Right lung (tissue), 5 donors: Measurements from ENCODE around the gene SLC9A9. TPM values are rescaled to one million over a fixed set of nuclear protein-coding genes. Genes with fewer than 3 reads are reported as not detected.
"Not testable (repeated sequence)": the region's sequence is repeated elsewhere in the genome, so short reads cannot be mapped to it uniquely, and the experiment has no call there.

Source experiments
- DNase-seq, 2 donors: peaks; one replicate each; pipeline ENCODE4 v3.0.0-alpha.2; 2013
- polyA plus RNA-seq, 5 donors: library from polyadenylated mRNA; unstranded; fragments of 120-200 nt; gene quantifications; one replicate each; pipeline versions ENCODE4 v1.2.1 to v1.2.3, GENCODE V29; 2013; ENCODE audit warnings: inconsistent platforms in 1 of 5, low replicate concordance in 1 of 5; ENCODE audit not compliant: insufficient read length in 5 of 5, insufficient read depth in 1 of 5

Gene SLC9A9
- polyA plus RNA-seq, 5 donors, result 11.7 to 20.9 (median 17.7) TPM

- DNase-seq, result no peak
Measured at GRCh38 chr3:143295201-143296080, 552.8 kb downstream of the SLC9A9 start.

GRCh38 chr3:143294188-143294587 is 554.1 kb downstream of the SLC9A9 start:
- DNase-seq, result no peak

- peak; percentile 52 to 74 for DNase-seq
Measured at GRCh38 chr3:143291836-143292447, 556.3 kb downstream of the SLC9A9 start.

DNA sequence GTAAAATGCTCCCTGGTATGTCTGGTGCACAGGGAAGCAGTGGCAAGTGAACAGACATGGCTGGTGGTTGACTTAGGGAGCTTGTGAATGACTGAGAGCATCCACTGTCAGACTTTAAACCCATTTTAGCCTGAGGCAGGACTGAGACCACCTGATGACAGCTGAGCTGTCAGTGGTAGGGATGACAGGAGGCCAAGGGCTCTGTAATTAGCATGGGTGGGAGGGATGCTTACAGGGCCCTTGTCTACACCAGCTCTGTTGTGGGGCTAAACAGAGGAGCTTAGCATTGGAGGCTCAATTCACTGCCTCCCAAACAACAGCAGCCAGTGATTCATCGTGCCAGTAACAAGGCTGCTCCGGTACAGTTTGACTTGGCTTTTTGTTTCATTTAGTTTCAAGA is 559.3 kb downstream of the SLC9A9 start:
- no peak for DNase-seq

DNA sequence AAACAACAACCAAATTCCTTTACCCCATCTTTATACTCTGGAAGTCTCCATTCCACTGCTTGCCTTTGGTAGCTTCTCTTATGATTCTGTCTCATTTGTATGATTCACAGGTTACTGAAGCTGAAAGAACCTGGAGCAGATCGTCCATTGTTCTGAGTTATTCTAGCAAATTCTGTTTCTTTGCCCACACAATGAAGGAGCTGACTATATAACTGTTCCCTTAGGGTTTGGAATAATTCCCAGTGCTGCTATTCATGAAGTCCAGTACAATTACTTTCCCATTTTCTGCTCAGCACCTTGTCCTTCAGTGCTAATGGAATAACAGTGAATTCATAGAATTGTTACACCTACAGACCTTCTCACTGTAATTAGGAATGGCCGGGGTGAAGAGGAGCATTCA is 560.9 kb downstream of the SLC9A9 start:
- no peak for DNase-seq

- no peak for DNase-seq
Measured at GRCh38 chr3:143286392-143287010, 561.8 kb downstream of the SLC9A9 start.

DNA sequence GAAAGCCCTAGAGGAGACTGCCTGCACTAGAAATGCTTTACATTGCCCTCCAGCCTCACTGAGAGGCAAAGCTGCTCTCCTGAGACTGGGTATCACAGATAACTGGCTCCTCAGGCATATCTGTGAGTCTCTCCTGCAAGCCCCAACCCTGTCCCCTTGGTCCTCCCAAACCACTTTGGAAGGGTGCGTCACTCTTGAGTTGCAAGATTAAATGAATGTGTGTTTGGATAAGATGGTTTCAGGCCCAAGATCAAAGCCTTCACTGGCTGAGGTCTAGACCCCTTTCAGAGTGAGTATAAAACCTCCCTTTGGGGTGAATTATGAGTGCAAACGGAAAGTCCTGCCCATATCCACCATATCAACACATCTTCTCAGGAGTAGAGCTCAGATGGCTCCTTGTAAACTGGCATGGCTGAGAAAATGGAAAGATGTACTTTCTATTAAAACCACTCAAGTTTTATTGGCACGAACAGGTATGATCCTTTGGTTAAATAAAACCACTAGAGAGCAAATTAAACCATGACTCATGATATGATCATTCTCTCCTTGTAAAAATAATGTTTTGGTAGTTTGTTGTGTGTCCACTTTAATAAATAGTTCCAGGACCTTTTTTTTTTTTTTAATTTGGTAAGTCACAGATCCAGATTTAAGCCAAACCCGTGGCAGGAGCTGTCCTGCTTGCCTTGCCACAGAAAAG is 564.7 kb downstream of the SLC9A9 start:
- no peak for DNase-seq

- DNase-seq, result no peak
Measured at GRCh38 chr3:143280984-143281383, 567.3 kb downstream of the SLC9A9 start.

DNA sequence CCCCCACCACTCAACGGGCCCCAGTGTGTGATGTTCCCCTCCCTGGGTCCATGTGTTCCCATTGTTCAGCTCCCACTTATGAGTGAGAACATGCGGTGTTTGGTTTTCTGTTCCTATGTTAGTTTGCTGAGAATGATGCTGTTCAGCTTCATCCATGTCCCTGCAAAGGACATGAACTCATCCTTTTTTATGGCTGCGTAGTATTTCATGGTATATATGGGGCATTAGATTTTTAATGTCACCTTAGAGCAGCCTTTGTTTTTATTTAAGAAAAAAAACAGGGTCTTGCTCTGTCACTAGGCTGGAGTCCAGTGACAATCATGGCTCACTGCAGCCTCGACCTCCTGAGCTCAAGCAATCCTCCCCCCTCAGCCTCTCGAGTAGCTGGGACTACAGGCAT is 568.7 kb downstream of the SLC9A9 start:
- DNase-seq, result not testable (repeated sequence)

- no peak for DNase-seq
Measured at GRCh38 chr3:143278721-143279120, 569.5 kb downstream of the SLC9A9 start.

DNA sequence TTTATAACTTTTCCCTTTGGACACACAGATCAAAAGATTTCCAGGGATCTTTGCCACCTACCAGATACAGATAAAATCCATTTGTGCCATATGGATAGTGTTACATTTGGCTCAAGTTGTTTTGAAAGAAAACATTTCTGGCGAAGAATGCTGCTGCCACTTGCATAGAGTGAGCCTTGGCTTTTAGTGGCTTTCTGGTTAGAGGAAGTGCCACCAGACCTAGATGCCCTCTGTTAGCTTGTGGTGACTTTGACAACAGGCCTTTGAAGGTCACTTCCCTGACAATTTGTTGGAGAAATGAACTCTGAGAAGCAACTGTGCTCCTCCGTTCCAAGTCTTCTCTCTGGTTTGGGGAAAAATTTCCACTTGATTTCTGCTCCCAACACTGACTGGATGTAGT is 570.7 kb downstream of the SLC9A9 start:
- no peak for DNase-seq

- no peak for DNase-seq
Measured at GRCh38 chr3:143276592-143276991, 571.7 kb downstream of the SLC9A9 start.

GRCh38 chr3:143273975-143274690 is 574.1 kb downstream of the SLC9A9 start:
- DNase-seq, result no peak

DNA sequence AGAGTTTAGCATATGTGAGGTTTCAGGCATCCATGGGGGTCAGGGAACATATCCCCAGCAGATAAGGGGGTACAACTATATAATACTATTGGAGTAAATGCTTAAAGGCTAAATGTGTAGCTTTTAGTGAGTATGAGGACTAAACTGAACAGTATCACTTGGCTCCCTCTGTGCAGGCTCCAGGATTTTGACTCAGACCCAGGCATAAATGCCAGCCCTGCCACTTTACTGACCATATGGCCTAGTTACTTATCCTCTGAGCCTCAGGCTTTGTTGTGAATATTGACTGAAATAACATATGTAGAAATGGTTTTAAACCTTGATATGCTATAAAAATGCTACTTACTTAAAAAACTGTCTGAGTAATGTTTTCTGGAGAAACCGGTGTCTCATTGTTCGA is 577.1 kb downstream of the SLC9A9 start:
- no peak for DNase-seq

DNA sequence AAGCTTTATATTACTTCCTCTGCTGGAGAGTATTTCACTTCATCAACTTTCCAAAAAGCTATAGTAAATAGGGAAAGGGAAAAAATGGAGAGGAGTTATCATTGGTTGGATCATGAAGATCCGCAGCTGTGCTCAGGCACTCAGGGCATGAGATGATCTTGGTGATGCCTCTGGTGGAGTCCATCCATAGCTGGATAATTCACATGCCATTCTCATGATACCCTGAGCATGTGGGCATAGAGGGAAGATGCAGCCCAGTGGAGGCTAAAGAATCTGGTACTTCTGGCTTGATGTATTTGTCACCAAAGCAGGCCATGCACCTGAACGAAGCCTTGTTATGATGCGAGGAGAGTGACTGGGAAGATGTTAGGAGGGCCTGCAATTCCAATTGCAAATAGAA is 578.5 kb downstream of the SLC9A9 start:
- no peak for DNase-seq

DNA sequence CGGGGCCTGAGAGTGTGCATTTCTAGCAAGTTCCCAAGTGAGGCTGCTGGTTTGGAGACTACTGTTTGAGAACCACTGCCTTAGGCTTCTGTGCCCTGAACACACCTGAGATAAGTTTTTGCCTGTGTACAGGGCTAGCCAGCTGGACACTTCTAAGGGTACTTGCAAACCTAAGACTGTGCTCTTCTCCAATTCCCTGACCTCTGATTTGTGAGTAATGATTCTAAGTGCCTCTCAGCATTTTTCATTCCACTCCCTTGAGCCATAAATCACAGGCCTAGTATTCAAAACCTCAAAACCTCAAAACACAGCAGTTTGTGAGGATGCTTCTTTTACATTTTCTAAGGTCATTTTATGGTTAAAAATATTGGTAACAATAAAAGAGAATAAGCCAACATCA is 580.3 kb downstream of the SLC9A9 start:
- no peak for DNase-seq

- DNase-seq, result no peak
Measured at GRCh38 chr3:143266927-143267326, 581.3 kb downstream of the SLC9A9 start.

GRCh38 chr3:143266511-143266910 is 581.8 kb downstream of the SLC9A9 start:
- DNase-seq, result no peak

DNA sequence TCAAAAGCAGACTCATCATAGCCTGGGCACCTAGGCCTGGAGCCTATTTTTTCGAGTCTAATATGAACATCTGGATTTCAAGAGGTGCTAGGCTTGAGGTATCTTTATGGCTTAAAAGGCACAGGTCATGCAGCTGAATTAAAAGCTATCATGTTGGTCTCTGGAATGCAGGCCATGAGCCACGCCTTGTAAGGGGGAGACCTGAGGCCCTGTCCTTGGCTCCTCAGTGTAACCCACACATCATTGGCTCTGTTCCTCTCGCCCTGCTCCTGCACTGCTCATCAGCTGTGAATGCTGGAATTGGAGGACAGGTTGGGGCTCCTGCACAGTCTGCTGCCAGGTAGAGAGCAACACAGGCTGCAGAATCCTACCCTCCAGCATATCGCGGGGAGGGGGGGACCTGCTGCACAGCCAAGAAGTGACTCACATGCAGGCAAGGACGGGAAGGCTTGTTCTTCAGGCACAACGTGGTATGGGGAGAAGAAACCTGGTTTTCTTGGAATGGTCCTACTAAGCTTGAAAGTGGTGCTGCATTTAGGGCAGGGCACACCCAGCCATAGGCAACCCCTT is 582.7 kb downstream of the SLC9A9 start:
- no peak for DNase-seq

DNA sequence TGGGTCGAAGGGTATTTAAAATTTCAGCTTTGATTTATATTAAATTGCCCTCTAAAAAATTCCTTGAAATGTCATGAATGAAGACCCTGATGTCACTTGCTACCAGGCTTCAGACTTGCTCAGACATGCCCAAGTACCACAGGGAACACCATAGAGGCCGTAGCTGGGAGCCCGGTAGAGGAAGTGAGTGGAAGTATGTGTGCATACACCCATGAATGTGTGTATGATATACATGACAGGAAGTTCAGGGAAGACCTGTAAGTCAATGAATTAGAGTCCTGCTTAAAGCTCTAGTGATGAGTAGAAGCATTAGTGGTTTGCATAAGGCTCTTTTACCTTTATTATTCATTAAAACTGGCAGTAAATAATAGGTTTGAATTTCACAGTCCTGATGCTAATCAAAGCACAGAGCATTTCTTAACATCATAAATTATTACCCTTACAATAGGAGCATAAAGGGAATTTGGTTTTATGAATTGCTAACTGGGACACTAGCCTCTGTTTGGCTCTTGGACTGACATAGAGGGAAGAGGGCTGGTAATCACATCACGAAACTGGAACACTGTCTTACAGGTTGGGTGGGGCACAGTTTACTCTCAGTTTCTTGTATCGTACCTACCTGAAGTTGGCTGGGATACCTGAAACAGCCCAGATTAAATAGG is 584.3 kb downstream of the SLC9A9 start:
- DNase-seq, result no peak

DNA sequence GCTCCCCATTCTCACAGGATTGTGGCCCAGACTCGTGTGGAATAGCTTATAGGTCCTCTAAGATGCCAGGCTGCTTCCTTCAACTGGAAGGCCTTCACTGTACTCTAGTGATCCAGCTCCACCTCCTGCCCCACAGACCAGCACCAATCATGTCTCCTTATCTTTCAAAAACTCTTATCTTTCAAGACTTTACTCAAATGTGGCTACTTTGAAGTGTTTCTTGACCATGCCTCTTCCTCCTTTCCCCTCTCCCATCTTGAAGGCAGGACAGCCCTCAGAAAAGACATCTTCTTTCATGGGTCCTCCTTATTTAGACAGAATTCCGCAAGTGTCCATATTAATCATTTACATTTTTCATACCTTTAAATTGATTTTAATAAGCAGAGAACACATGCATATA is 586.4 kb downstream of the SLC9A9 start:
- no peak for DNase-seq
